Smooth muscle cell (in vitro differentiated cells): ENCODE data around the gene MYO3B. TPM values are rescaled to one million over a fixed set of nuclear protein-coding genes. Genes with fewer than 3 reads are reported as not detected.

Experiments used
- DNase-seq: peaks from one replicate; lab custom pipeline; 2025; ENCODE audit not compliant: unreplicated experiment; lab: John Stamatoyannopoulos, UW
- H2AFZ ChIP-seq: fragments of 200-600 bp; sonication (generic); 2 replicates; pipeline ENCODE4 v1.6.0; 2016; ENCODE audit warnings: antibody characterized with exemption, low read depth, mild to moderate bottlenecking
- H3F3A ChIP-seq: fragments of 200-600 bp; sonication (generic); 2 replicates; pipeline ENCODE4 v1.6.0; 2017; ENCODE audit warnings: antibody characterized with exemption, low read depth
- H3K27ac ChIP-seq: fragments of 200-600 bp; sonication (generic); 2 replicates; pipeline ENCODE4 v1.5.1; 2016; ENCODE audit warnings: low read depth, mild to moderate bottlenecking
- H3K27me3 ChIP-seq: fragments of 200-600 bp; sonication (generic); 2 replicates; pipeline ENCODE4 v1.6.1; 2016; ENCODE audit warnings: low read depth, mild to moderate bottlenecking
- H3K36me3 ChIP-seq: fragments of 200-600 bp; sonication (generic); 2 replicates; pipeline ENCODE4 v1.5.1; 2016; ENCODE audit warnings: low read depth
- H3K4me1 ChIP-seq: fragments of 200-600 bp; sonication (generic); 2 replicates; pipeline ENCODE4 v1.5.1; 2016; ENCODE audit warnings: low read depth
- H3K4me2 ChIP-seq: fragments of 200-600 bp; sonication (generic); 2 replicates; pipeline ENCODE4 v1.6.0; 2016; ENCODE audit warnings: mild to moderate bottlenecking
- H3K4me3 ChIP-seq: fragments of 200-600 bp; sonication (generic); 2 replicates; pipeline ENCODE4 v1.5.1; 2016; ENCODE audit warnings: mild to moderate bottlenecking
- H3K79me2 ChIP-seq: fragments of 200-600 bp; sonication (generic); 2 replicates; pipeline ENCODE4 v1.6.0; 2016; ENCODE audit warnings: low read depth, mild to moderate bottlenecking
- H3K9ac ChIP-seq: fragments of 200-600 bp; sonication (generic); 2 replicates; pipeline ENCODE4 v1.6.0; 2016; ENCODE audit warnings: low read depth
- H3K9me3 ChIP-seq: fragments of 200-600 bp; sonication (generic); replicated peaks from 2 replicates; pipeline ENCODE4 v1.5.1; 2016; ENCODE audit warnings: low read depth
- H4K20me1 ChIP-seq: fragments of 200-600 bp; sonication (generic); 2 replicates; pipeline ENCODE4 v1.6.0; 2016; ENCODE audit warnings: low read depth
- CTCF ChIP-seq: fragments of 200-600 bp; sonication (generic); IDR thresholded peaks from 2 replicates; pipeline ENCODE4 v1.5.1; 2017; ENCODE audit warnings: borderline replicate concordance, mild to moderate bottlenecking, antibody characterized with exemption; ENCODE audit not compliant: insufficient read depth, poor library complexity, severe bottlenecking
- WGBS: methylation state at CpG from one replicate; pipeline ENCODE4 v1.1.7; 2016; ENCODE audit warnings: low lambda C conversion rate; 5-methylcytosine and 5-hydroxymethylcytosine counted together
- polyA plus RNA-seq: library from polyadenylated mRNA; unstranded; fragments of >200 nt; fragmentation: Nextera tagmentation; extraction: Ambion mirVana; gene quantifications from 2 replicates; pipeline ENCODE4 v1.2.1, GENCODE V29; 2016
- total RNA-seq: library from RNA; depleted of rRNA; stranded (reverse); fragments of >200 nt; gene quantifications from 2 replicates; pipeline ENCODE4 v1.2.3, GENCODE V29; 2014

MYO3B gene
- total RNA-seq (1.3 and 3.1 TPM in 2 replicates), polyA plus RNA-seq (0.47 and 1.3 TPM in 2 replicates)

- Histone ChIP-seq H3K79me2 (no peaks in the 10 kb centered on the region), H3K9me3 (no peaks in the 10 kb centered on the region), H3F3A (peaks cover 13% of the 10 kb centered on the region), H4K20me1 (no peaks in the 10 kb centered on the region), H3K9ac (no peak within 1 kb of the TSS), H3K4me1 (peaks cover 14% of the 10 kb centered on the region), H3K4me2 (peak within 1 kb of the TSS; percentile 23), H3K36me3 (no peaks in the 10 kb centered on the region), H3K27ac (peak within 1 kb of the TSS; percentile 58), H2AFZ (no peak within 1 kb of the TSS), H3K27me3 (no peaks in the 10 kb centered on the region), H3K4me3 (no peak within 1 kb of the TSS)
- WGBS, result 54% methylated on average over 3 of the region's 3 CpGs
- TF ChIP-seq CTCF, result no peak
- no peak for DNase-seq
These were observed at the start of gene MYO3B for GRCh38 chr2:170177950-170178781. MYO3B (plus strand) TSS chr2:170178147; CDS start chr2:170178288, 141 bp downstream.

GRCh38 chr2:170139276-170139967, 38.5 kb upstream of the MYO3B start:
- peak overlapping the region; percentile 3 for H2AFZ ChIP-seq
- no peaks in the 10 kb centered on the region for H3K4me1 ChIP-seq
- H3K4me3 ChIP-seq, result no peak overlapping the region
- no peaks in the 10 kb centered on the region for H3K9me3 ChIP-seq
- no peak overlapping the region for H3K27ac ChIP-seq
- H4K20me1 ChIP-seq, result no peaks in the 10 kb centered on the region
- no peak for DNase-seq
- H3F3A ChIP-seq, result no peaks in the 10 kb centered on the region
- no peaks in the 10 kb centered on the region for H3K27me3 ChIP-seq
- H3K79me2 ChIP-seq, result no peaks in the 10 kb centered on the region
- no peak overlapping the region for H3K9ac ChIP-seq
- 81% methylated on average over 9 of the region's 9 CpGs for WGBS
- TF ChIP-seq CTCF, result no peak
- H3K4me2 ChIP-seq, result no peak overlapping the region
- H3K36me3 ChIP-seq, result no peaks in the 10 kb centered on the region

GRCh38 chr2:170140561-170140960, 37.4 kb upstream of the MYO3B start:
- 74% methylated on average over 5 of the region's 5 CpGs for WGBS
- H3K27me3 ChIP-seq, result no peaks in the 10 kb centered on the region
- DNase-seq, result no peak
- H3K4me2 ChIP-seq, result no peak overlapping the region
- H4K20me1 ChIP-seq, result no peaks in the 10 kb centered on the region
- no peaks in the 10 kb centered on the region for H3K9me3 ChIP-seq
- no peak for TF ChIP-seq CTCF
- H3F3A ChIP-seq, result no peaks in the 10 kb centered on the region
- no peak overlapping the region for H3K4me3 ChIP-seq
- no peak overlapping the region for H3K9ac ChIP-seq
- no peaks in the 10 kb centered on the region for H3K79me2 ChIP-seq
- H3K27ac ChIP-seq, result no peak overlapping the region
- no peaks in the 10 kb centered on the region for H3K36me3 ChIP-seq
- peak overlapping the region; percentile 3 for H2AFZ ChIP-seq
- H3K4me1 ChIP-seq, result no peaks in the 10 kb centered on the region
